GM23338 (cell line): ENCODE results near the gene ZNF497. TPM values are rescaled to one million over a fixed set of nuclear protein-coding genes. Genes with fewer than 3 reads are reported as not detected.

ENCODE experiments used
- ATAC-seq: fragments of 200-7000 bp; cut with Tn5 transposase; 3 replicates; pipeline ENCODE4 v1.9.1; 2020
- DNase-seq: peaks from one replicate; pipeline ENCODE4 v3.0.0-alpha.2; 2015; ENCODE audit warnings: low spot score
- H2AFZ ChIP-seq: fragments of 200-600 bp; sonication (generic); 2 replicates; pipeline ENCODE4 v1.8.0; 2016; ENCODE audit warnings: antibody characterized with exemption, mild to moderate bottlenecking, moderate library complexity
- H3F3A ChIP-seq: fragments of 200-600 bp; sonication (generic); replicated peaks from 2 replicates; pipeline ENCODE4 v1.8.0; 2017; ENCODE audit warnings: antibody characterized with exemption, mixed run types, low read depth
- H3K27ac ChIP-seq: fragments of 200-600 bp; sonication (generic); 2 replicates; pipeline ENCODE4 v1.6.1; 2016; ENCODE audit warnings: low read depth
- H3K27me3 ChIP-seq: fragments of 200-600 bp; sonication (generic); 2 replicates; pipeline ENCODE4 v1.8.0; 2016; ENCODE audit warnings: mild to moderate bottlenecking, mixed run types, moderate library complexity; ENCODE audit not compliant: insufficient read depth
- H3K36me3 ChIP-seq: fragments of 200-600 bp; sonication (generic); 2 replicates; pipeline ENCODE4 v1.8.0; 2016; ENCODE audit warnings: mild to moderate bottlenecking; ENCODE audit not compliant: insufficient read depth
- H3K4me1 ChIP-seq: fragments of 200-600 bp; sonication (generic); 2 replicates; pipeline ENCODE4 v1.8.0; 2016; ENCODE audit warnings: mild to moderate bottlenecking, moderate library complexity; ENCODE audit not compliant: insufficient read depth
- H3K4me2 ChIP-seq: fragments of 200-600 bp; sonication (generic); 2 replicates; pipeline ENCODE4 v1.7.1; 2017; ENCODE audit warnings: mixed run types
- H3K4me3 ChIP-seq: fragments of 200-600 bp; sonication (generic); 2 replicates; pipeline ENCODE4 v1.6.1; 2016; ENCODE audit warnings: mixed run types
- H3K79me2 ChIP-seq: fragments of 200-600 bp; sonication (generic); replicated peaks from 2 replicates; pipeline ENCODE4 v1.8.0; 2017; ENCODE audit warnings: mild to moderate bottlenecking; ENCODE audit not compliant: insufficient read depth
- H3K9me2 ChIP-seq: fragments of 200-600 bp; sonication (generic); 2 replicates; pipeline ENCODE4 v1.8.0; 2017; ENCODE audit not compliant: insufficient read depth
- H4K20me1 ChIP-seq: fragments of 200-600 bp; sonication (generic); replicated peaks from 2 replicates; pipeline ENCODE4 v1.8.0; 2017; ENCODE audit warnings: mild to moderate bottlenecking; ENCODE audit not compliant: insufficient read depth
- H3K27ac Mint-ChIP-seq: 2 replicates; pipeline ENCODE4 v1.8.0; 2020; ENCODE audit warnings: inconsistent platforms, mild to moderate bottlenecking, moderate library complexity, mixed read lengths
- H3K27me3 Mint-ChIP-seq: 3 replicates; pipeline ENCODE4 v1.8.0; 2022; ENCODE audit warnings: low read depth, mild to moderate bottlenecking, moderate library complexity, mixed read lengths, inconsistent platforms; ENCODE audit not compliant: insufficient read depth, poor library complexity
- H3K36me3 Mint-ChIP-seq: 3 replicates; pipeline ENCODE4 v1.8.0; 2021; ENCODE audit warnings: low read depth, mild to moderate bottlenecking, inconsistent platforms, moderate library complexity, mixed read lengths
- H3K4me1 Mint-ChIP-seq: 3 replicates; pipeline ENCODE4 v1.8.0; 2020; ENCODE audit warnings: mild to moderate bottlenecking, inconsistent platforms, mixed read lengths
- H3K4me3 Mint-ChIP-seq: 3 replicates; pipeline ENCODE4 v1.8.0; 2021; ENCODE audit warnings: moderate library complexity, mild to moderate bottlenecking, inconsistent platforms, mixed read lengths
- H3K9me3 Mint-ChIP-seq: 3 replicates; pipeline ENCODE4 v1.8.0; 2020; ENCODE audit warnings: moderate library complexity, mild to moderate bottlenecking, inconsistent platforms, mixed read lengths
- CREB1 ChIP-seq: fragments of 250-450 bp; sonication (Bioruptor Pico); IDR thresholded peaks from 2 replicates; pipeline ENCODE4 v1.5.0; 2020; ENCODE audit warnings: low read depth, mild to moderate bottlenecking, moderate library complexity
- CTCF ChIP-seq, 2 experiments: fragments of 200-600 bp in 1 of 2; sonication (generic) in 1 of 2; conservative IDR thresholded peaks; 2 replicates each; pipeline versions ENCODE4 v1.5.1 to v1.6.1; 2016 to 2017; ENCODE audit warnings: antibody characterized with exemption in 2 of 2, low read depth in 2 of 2, mild to moderate bottlenecking in 2 of 2, moderate library complexity in 1 of 2
- EZH2 ChIP-seq: fragments of 200-600 bp; sonication (generic); IDR thresholded peaks from one replicate; pipeline ENCODE4 v1.8.0; 2017; ENCODE audit warnings: antibody characterized with exemption, mild to moderate bottlenecking, low read depth; ENCODE audit not compliant: unreplicated experiment
- EZH2phosphoT487 ChIP-seq: fragments of 200-600 bp; sonication (generic); IDR thresholded peaks from one replicate; pipeline ENCODE4 v1.8.1; 2018; ENCODE audit warnings: antibody characterized with exemption; ENCODE audit not compliant: unreplicated experiment
- JUNB ChIP-seq: IDR thresholded peaks from one replicate; pipeline ENCODE4 v1.6.1; 2016; ENCODE audit warnings: antibody characterized with exemption; ENCODE audit not compliant: unreplicated experiment
- POLR2AphosphoS5 ChIP-seq: IDR thresholded peaks from 2 replicates; pipeline ENCODE4 v1.6.1; 2016; ENCODE audit warnings: antibody characterized with exemption, low read depth
- STAT1 ChIP-seq: IDR thresholded peaks from one replicate; pipeline ENCODE4 v1.6.1; 2016; ENCODE audit warnings: antibody characterized with exemption; ENCODE audit not compliant: unreplicated experiment
- ZNF114 ChIP-seq: fragments of 250-450 bp; sonication (Bioruptor Pico); IDR thresholded peaks from 2 replicates; pipeline ENCODE4 v1.5.0; 2020; ENCODE audit warnings: mild to moderate bottlenecking, moderate library complexity
- ZNF331 ChIP-seq: fragments of 250-450 bp; sonication (Bioruptor Pico); IDR thresholded peaks from 2 replicates; pipeline ENCODE4 v1.5.0; 2020; ENCODE audit warnings: low read depth, mild to moderate bottlenecking, moderate library complexity
- ZNF462 ChIP-seq: fragments of 250-450 bp; sonication (Bioruptor Pico); IDR thresholded peaks from 2 replicates; pipeline ENCODE4 v1.5.0; 2020; ENCODE audit warnings: mild to moderate bottlenecking, moderate library complexity
- polyA plus RNA-seq: library from polyadenylated mRNA; unstranded; fragments of >200 nt; fragmentation: Nextera tagmentation; extraction: Ambion mirVana; gene quantifications from 2 replicates; pipeline ENCODE4 v1.2.1, GENCODE V29; 2016
- total RNA-seq: library from RNA; depleted of rRNA; stranded (reverse); fragments of >200 nt; shearing (Covaris generic); gene quantifications from 2 replicates; pipeline ENCODE4 v1.2.3, GENCODE V29; 2014

The ZNF497 gene
- total and polyA plus RNA-seq, 2 experiments from 2014 or later = 0.44 to 2.0 TPM

GRCh38 chr19:58326501-58326913 lies 36.0 kb downstream of the ZNF497 start:
- Histone ChIP-seq H3K9me2 (no peaks in the 10 kb centered on the region), H3K4me1 (peaks cover 10% of the 10 kb centered on the region; the same call in 1 of the 2 replicates), H3K36me3 (no peaks in the 10 kb centered on the region), H3K27me3 (no peaks in the 10 kb centered on the region), H3K4me2 (peak overlapping the region; percentile 93), H3F3A (0 out of 2 replicates have a peak, but pooled peaks cover 9% of the 10 kb centered on the region), H4K20me1 (peaks cover 7% of the 10 kb centered on the region; the same call in 1 of the 2 replicates), H3K27ac (no peak overlapping the region), H2AFZ (peak overlapping the region; percentile 99; the same call in 1 of the 2 replicates), H3K4me3 (peak overlapping the region; percentile 94), H3K79me2 (peaks cover 12% of the 10 kb centered on the region)
- DNase-seq (no peak), ATAC-seq (peak; percentile 36)
- no peak overlapping the region for H3K27ac Mint-ChIP-seq
- H3K36me3 Mint-ChIP-seq = no peaks in the 10 kb centered on the region
- no peak overlapping the region for H3K4me3 Mint-ChIP-seq
- peaks cover 2% of the 10 kb centered on the region; the same call in 1 of the 3 replicates for H3K4me1 Mint-ChIP-seq
- H3K27me3 Mint-ChIP-seq = no peaks in the 10 kb centered on the region
- no peaks in the 10 kb centered on the region; the same call in 2 of the 3 replicates for H3K9me3 Mint-ChIP-seq
- TF ChIP-seq JUNB (no peak), POLR2AphosphoS5 (peak; percentile 89), EZH2phosphoT487 (no peak)

GRCh38 chr19:58325311-58326022 lies 37.1 kb downstream of the ZNF497 start:
- Histone ChIP-seq H3K4me2 (peak overlapping the region; percentile 93), H3K4me1 (peaks cover 10% of the 10 kb centered on the region; the same call in 1 of the 2 replicates), H3K9me2 (no peaks in the 10 kb centered on the region), H3K27me3 (no peaks in the 10 kb centered on the region), H3K27ac (no peak overlapping the region), H2AFZ (no peak overlapping the region), H3K4me3 (peak overlapping the region; percentile 94), H3F3A (0 out of 2 replicates have a peak, but pooled peaks cover 9% of the 10 kb centered on the region), H3K79me2 (peaks cover 12% of the 10 kb centered on the region), H3K36me3 (no peaks in the 10 kb centered on the region), H4K20me1 (peaks cover 7% of the 10 kb centered on the region; the same call in 1 of the 2 replicates)
- Mint-ChIP-seq H3K27ac (no peak overlapping the region), H3K9me3 (no peaks in the 10 kb centered on the region), H3K4me1 (peaks cover 2% of the 10 kb centered on the region; the same call in 1 of the 3 replicates), H3K36me3 (no peaks in the 10 kb centered on the region), H3K27me3 (no peaks in the 10 kb centered on the region), H3K4me3 (no peak overlapping the region)
- DNase-seq (no peak), ATAC-seq (no peak)
- no peak for TF ChIP-seq ZNF331 (CRISPR knock-in tag)
- TF ChIP-seq ZNF114 (CRISPR knock-in tag) = no peak
- TF ChIP-seq EZH2 = no peak
- no peak for TF ChIP-seq POLR2AphosphoS5
- TF ChIP-seq CREB1 = no peak
- TF ChIP-seq ZNF462 (CRISPR knock-in tag) = no peak
- no peak for TF ChIP-seq CTCF (conservative IDR thresholded peaks at IDR 0.05; ENCODE audit: low read depth in 2 of 2)
- TF ChIP-seq STAT1 = no peak
